BE2C (cell line): ENCODE measurements around the gene PDAP1.
A peak's percentile ranks its signal among the peaks of the same experiment; 100 is the strongest.

Experiments used
- DNase-seq: peaks from one replicate; pipeline ENCODE4 v3.0.0-alpha.2; 2020
- H3K27me3 ChIP-seq: fragments of 250-450 bp; sonication (Bioruptor Pico); 2 replicates; pipeline ENCODE4 v1.5.1; 2020; ENCODE audit warnings: mild to moderate bottlenecking
- H3K36me3 ChIP-seq: fragments of 250-450 bp; sonication (Bioruptor Pico); 2 replicates; pipeline ENCODE4 v1.5.1; 2020; ENCODE audit warnings: mild to moderate bottlenecking
- H3K4me1 ChIP-seq: fragments of 250-450 bp; sonication (Bioruptor Pico); 2 replicates; pipeline ENCODE4 v1.5.1; 2020
- H3K4me3 ChIP-seq: 2 replicates; pipeline ENCODE4 v1.5.1; 2011; ENCODE audit warnings: low read depth, low read length
- H3K9me3 ChIP-seq: fragments of 250-450 bp; sonication (Bioruptor Pico); 2 replicates; pipeline ENCODE4 v1.5.1; 2020
- CTCF ChIP-seq: IDR thresholded peaks from 2 replicates; pipeline ENCODE4 v1.5.1; 2012; ENCODE audit warnings: mild to moderate bottlenecking, low read depth, low read length

The PDAP1 gene

GRCh38 chr7:99453105-99453504, 44.7 kb upstream of the PDAP1 start:
- no peak for TF ChIP-seq CTCF
- Histone ChIP-seq H3K27me3 (no peaks in the 10 kb centered on the region), H3K9me3 (no peaks in the 10 kb centered on the region), H3K4me3 (no peak overlapping the region), H3K4me1 (no peaks in the 10 kb centered on the region), H3K36me3 (peaks cover 91% of the 10 kb centered on the region)
- DNase-seq = no peak

GRCh38 chr7:99452541-99452940, 44.1 kb upstream of the PDAP1 start:
- no peaks in the 10 kb centered on the region for H3K4me1 ChIP-seq
- no peaks in the 10 kb centered on the region for H3K27me3 ChIP-seq
- TF ChIP-seq CTCF = no peak
- H3K36me3 ChIP-seq = peaks cover 91% of the 10 kb centered on the region
- no peak overlapping the region for H3K4me3 ChIP-seq
- DNase-seq = no peak
- H3K9me3 ChIP-seq = no peaks in the 10 kb centered on the region

- H3K27me3 ChIP-seq = no peaks in the 10 kb centered on the region
- peaks cover 88% of the 10 kb centered on the region for H3K36me3 ChIP-seq
- no peak for DNase-seq
- no peaks in the 10 kb centered on the region for H3K9me3 ChIP-seq
- H3K4me3 ChIP-seq = no peak overlapping the region
- no peak for TF ChIP-seq CTCF
- no peaks in the 10 kb centered on the region for H3K4me1 ChIP-seq
These were observed 43.5 kb upstream of the PDAP1 start for GRCh38 chr7:99451936-99452335.

- Histone ChIP-seq H3K4me1 (no peaks in the 10 kb centered on the region), H3K4me3 (no peak overlapping the region), H3K36me3 (peaks cover 82% of the 10 kb centered on the region), H3K27me3 (no peaks in the 10 kb centered on the region), H3K9me3 (no peaks in the 10 kb centered on the region)
- TF ChIP-seq CTCF = no peak
- DNase-seq = no peak
These were observed 40.9 kb upstream of the PDAP1 start for GRCh38 chr7:99449326-99449725.

- peaks cover 80% of the 10 kb centered on the region for H3K36me3 ChIP-seq
- TF ChIP-seq CTCF = no peak
- no peaks in the 10 kb centered on the region for H3K27me3 ChIP-seq
- no peak for DNase-seq
- no peaks in the 10 kb centered on the region for H3K4me1 ChIP-seq
- H3K4me3 ChIP-seq = no peak overlapping the region
- H3K9me3 ChIP-seq = no peaks in the 10 kb centered on the region
These were observed 40.5 kb upstream of the PDAP1 start for GRCh38 chr7:99448855-99449254.

GRCh38 chr7:99447943-99448342, 39.5 kb upstream of the PDAP1 start:
- H3K4me1 ChIP-seq = no peaks in the 10 kb centered on the region
- H3K4me3 ChIP-seq = no peak overlapping the region
- peak; percentile 33 for DNase-seq
- no peaks in the 10 kb centered on the region for H3K9me3 ChIP-seq
- peaks cover 80% of the 10 kb centered on the region for H3K36me3 ChIP-seq
- no peaks in the 10 kb centered on the region for H3K27me3 ChIP-seq
- TF ChIP-seq CTCF = peak; percentile 35
